Kidney epithelial cell (primary cell): ENCODE results near the gene SMOC1. TPM values are rescaled to one million over a fixed set of nuclear protein-coding genes. Genes with fewer than 3 reads are reported as not detected.

Experiments
- DNase-seq: peaks from one replicate; pipeline ENCODE4 v3.0.0-alpha.2; 2010; ENCODE audit warnings: low read depth
- H3K27me3 ChIP-seq: 2 replicates; pipeline ENCODE4 v1.6.0; 2011; ENCODE audit warnings: low read length; ENCODE audit not compliant: control insufficient read depth, insufficient read depth
- H3K36me3 ChIP-seq: 2 replicates; pipeline ENCODE4 v1.5.1; 2011; ENCODE audit warnings: low read length; ENCODE audit not compliant: control insufficient read depth, insufficient read depth
- H3K4me3 ChIP-seq: 2 replicates; pipeline ENCODE4 v1.5.1; 2011; ENCODE audit warnings: low read depth, mild to moderate bottlenecking, control low read depth, low read length
- total RNA-seq: library from RNA; depleted of rRNA; stranded (reverse); fragments of >200 nt; gene quantifications from 2 replicates; pipeline ENCODE4 v1.2.3, GENCODE V29; 2015
- TF ChIP-seq, protein P1 (sequence below): IDR thresholded peaks from 2 replicates; pipeline ENCODE4 v1.5.1; 2011; ENCODE audit warnings: mild to moderate bottlenecking, moderate library complexity, low read length, control low read depth, inconsistent platforms; ENCODE audit not compliant: insufficient read depth, poor library complexity, severe bottlenecking

Gene SMOC1
- total RNA-seq, 1 donor from 2014 or later, result 2.7 TPM

DNA sequence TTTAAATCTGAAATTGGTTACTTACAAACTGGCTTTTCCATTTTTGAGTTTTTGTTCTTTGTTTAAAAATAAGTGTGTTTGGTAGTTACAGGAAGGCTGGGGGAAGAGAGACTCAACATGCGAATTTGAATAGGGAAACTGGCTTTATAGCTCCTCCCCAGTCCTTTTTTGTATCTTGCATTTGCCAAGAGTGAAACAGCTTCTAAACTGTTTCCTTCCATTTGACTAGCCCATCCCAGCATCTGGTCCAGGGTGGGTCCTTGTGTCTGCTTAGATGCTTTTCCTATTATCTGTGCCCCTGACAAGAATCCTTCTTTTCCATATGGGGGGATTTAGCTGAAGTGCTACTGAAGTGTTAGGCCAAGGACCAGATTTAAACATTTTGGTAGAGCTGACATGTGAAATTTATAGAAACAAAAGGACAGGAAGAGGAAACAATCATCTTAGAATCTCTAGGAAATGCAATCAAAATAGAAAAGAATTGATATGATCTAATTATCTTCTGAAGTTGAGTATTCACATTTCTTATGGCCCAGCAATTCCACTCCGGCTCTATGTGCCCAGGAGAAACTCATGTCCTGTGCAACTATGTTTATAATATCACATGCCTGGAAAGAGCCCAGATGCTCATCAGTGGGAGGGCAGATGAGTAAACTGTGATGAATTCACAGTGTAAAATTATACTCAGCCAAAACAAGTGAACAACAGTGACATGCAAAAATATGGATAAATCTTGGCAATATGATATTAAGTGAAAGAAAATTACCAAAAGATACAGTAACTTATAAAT lies 7.4 kb downstream of the SMOC1 start:
- no peak for DNase-seq
- no peak overlapping the region for H3K4me3 ChIP-seq
- H3K36me3 ChIP-seq, result no peaks in the 10 kb centered on the region
- TF ChIP-seq, protein P1, sequence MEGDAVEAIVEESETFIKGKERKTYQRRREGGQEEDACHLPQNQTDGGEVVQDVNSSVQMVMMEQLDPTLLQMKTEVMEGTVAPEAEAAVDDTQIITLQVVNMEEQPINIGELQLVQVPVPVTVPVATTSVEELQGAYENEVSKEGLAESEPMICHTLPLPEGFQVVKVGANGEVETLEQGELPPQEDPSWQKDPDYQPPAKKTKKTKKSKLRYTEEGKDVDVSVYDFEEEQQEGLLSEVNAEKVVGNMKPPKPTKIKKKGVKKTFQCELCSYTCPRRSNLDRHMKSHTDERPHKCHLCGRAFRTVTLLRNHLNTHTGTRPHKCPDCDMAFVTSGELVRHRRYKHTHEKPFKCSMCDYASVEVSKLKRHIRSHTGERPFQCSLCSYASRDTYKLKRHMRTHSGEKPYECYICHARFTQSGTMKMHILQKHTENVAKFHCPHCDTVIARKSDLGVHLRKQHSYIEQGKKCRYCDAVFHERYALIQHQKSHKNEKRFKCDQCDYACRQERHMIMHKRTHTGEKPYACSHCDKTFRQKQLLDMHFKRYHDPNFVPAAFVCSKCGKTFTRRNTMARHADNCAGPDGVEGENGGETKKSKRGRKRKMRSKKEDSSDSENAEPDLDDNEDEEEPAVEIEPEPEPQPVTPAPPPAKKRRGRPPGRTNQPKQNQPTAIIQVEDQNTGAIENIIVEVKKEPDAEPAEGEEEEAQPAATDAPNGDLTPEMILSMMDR, result no peak
- peaks cover 6% of the 10 kb centered on the region for H3K27me3 ChIP-seq

DNA sequence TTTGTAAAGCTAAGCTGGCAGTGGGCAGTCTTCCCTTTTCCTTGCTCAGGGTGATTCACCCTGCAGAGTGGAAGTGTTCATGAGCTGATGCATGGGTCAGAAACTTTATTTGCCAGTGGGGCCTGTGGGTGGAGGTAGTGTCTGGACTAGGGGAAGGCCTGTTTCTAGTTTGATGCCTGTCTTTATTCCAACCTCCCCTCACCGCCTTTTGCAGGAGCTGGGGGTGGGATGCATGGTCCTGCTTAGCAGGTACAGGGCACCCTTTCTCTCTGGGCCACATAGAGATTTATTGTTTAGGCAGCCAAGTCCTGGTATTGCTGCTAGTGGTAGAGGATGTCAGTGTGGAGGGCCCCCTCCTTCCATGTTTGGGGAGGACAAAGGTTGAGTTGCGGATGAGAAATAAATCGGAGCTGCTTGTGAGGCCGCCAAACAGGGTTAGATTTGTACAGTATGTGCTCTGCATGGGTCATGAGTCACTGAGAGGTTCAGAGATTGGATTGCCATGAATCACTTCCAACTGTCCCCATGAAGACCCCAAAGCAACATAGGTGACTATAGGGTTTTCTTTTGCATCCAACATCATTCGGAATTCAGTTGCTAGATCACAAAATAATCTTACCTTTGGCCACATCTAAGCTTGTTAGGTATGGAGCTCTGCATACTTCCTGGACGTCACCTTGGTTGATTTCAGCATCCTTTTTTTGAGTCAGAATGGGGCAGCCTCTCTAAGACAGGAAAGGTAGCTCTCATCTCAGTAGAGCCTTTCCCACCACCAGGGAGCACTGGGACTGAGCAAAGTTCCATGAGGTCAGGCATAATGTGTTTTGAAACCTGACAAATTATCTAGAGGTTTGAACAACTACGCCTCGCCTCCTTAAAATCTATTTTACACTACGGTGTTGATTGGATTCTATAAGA lies 8.8 kb downstream of the SMOC1 start:
- Histone ChIP-seq H3K36me3 (no peaks in the 10 kb centered on the region), H3K27me3 (no peaks in the 10 kb centered on the region), H3K4me3 (no peak overlapping the region)
- TF ChIP-seq, protein P1, result no peak
- DNase-seq, result no peak

DNA sequence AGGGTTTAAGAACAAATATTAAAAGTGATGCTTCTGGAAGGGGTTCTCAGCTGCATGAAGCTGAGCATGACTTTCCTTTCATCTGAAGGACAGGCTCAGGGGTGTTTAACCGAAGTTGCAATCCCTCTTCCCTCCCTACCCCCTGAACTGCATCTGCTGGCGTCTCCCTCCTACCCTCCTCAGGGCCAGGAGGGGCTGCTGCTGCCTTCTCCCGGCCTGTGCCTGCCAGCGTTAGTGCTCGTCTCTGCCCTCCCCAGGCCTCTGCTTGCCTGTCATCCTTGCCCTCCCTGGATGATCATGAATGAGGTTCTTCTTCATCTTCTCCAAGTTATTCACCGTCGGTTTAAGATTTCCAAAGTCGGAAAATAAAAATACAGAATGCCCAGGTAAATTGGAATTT lies 12.2 kb downstream of the SMOC1 start:
- H3K4me3 ChIP-seq, result no peak overlapping the region
- H3K27me3 ChIP-seq, result no peaks in the 10 kb centered on the region
- TF ChIP-seq, protein P1, result no peak
- no peak for DNase-seq
- no peaks in the 10 kb centered on the region for H3K36me3 ChIP-seq

- TF ChIP-seq, protein P1, result no peak
- Histone ChIP-seq H3K27me3 (no peaks in the 10 kb centered on the region), H3K4me3 (no peak overlapping the region), H3K36me3 (no peaks in the 10 kb centered on the region)
- DNase-seq, result no peak
Observed at GRCh38 chr14:69895109-69895508, 15.9 kb downstream of the SMOC1 start.

GRCh38 chr14:69896080-69896479 lies 16.9 kb downstream of the SMOC1 start:
- H3K27me3 ChIP-seq, result no peaks in the 10 kb centered on the region
- DNase-seq, result no peak
- no peak overlapping the region for H3K4me3 ChIP-seq
- TF ChIP-seq, protein P1, result no peak
- H3K36me3 ChIP-seq, result no peaks in the 10 kb centered on the region
